PC-9 (cell line): Measurements from ENCODE around the gene MET. TPM values are rescaled to one million over a fixed set of nuclear protein-coding genes. Genes with fewer than 3 reads are reported as not detected.
A peak's percentile ranks its signal among the peaks of the same experiment; 100 is the strongest.

Source experiments
- BruUV-seq: library from RNA; stranded (reverse); fragments of 400-500 nt; replicated peaks from 2 replicates; lab custom pipeline; 2021; lab: Mats Ljungman, UMichigan
- CTCF ChIA-PET: fragments of 300-600 bp; sonication (Branson Sonifier 250); formaldehyde crosslinking; loops from one replicate; lab custom pipeline; 2022; ENCODE audit warnings: antibody characterized with exemption; lab: Charles Lee
- POLR2A ChIA-PET: fragments of 300-600 bp; sonication (Branson Sonifier 250); formaldehyde crosslinking; loops from one replicate; lab custom pipeline; 2022; ENCODE audit warnings: antibody characterized with exemption; ENCODE audit not compliant: unreplicated experiment; lab: Charles Lee
- DNase-seq, 2 experiments: peaks; one replicate each; pipeline versions ENCODE4 v3.0.0 to v3.0.0-alpha.2; 2015 to 2022; ENCODE audit warnings: mixed read lengths in 1 of 2
- H2AFZ ChIP-seq: fragments of 200-600 bp; sonication (generic); 2 replicates; pipeline ENCODE4 v1.8.1; 2017; ENCODE audit warnings: antibody characterized with exemption
- H3F3A ChIP-seq: fragments of 200-600 bp; sonication (generic); 2 replicates; pipeline ENCODE4 v1.8.1; 2017; ENCODE audit warnings: antibody characterized with exemption, mild to moderate bottlenecking, low read depth; ENCODE audit not compliant: insufficient read depth
- H3K27ac ChIP-seq: fragments of 200-600 bp; sonication (generic); 2 replicates; pipeline ENCODE4 v1.6.1; 2016; ENCODE audit warnings: mixed run types
- H3K27me3 ChIP-seq: fragments of 200-600 bp; sonication (generic); 2 replicates; pipeline ENCODE4 v1.6.1; 2016; ENCODE audit warnings: low read depth, mixed run types; ENCODE audit not compliant: insufficient read depth
- H3K36me3 ChIP-seq: fragments of 200-600 bp; sonication (generic); 2 replicates; pipeline ENCODE4 v1.6.1; 2016; ENCODE audit warnings: low read depth, mixed run types
- H3K4me1 ChIP-seq: fragments of 200-600 bp; sonication (generic); replicated peaks from 2 replicates; pipeline ENCODE4 v1.6.1; 2016; ENCODE audit warnings: mixed run types; ENCODE audit not compliant: insufficient read depth
- H3K4me2 ChIP-seq: fragments of 200-600 bp; sonication (generic); 2 replicates; pipeline ENCODE4 v1.6.1; 2017; ENCODE audit warnings: mixed run types
- H3K4me3 ChIP-seq: fragments of 200-600 bp; sonication (generic); 2 replicates; pipeline ENCODE4 v1.6.1; 2016; ENCODE audit warnings: mixed run types
- H3K79me2 ChIP-seq: fragments of 200-600 bp; sonication (generic); 2 replicates; pipeline ENCODE4 v1.6.1; 2017; ENCODE audit warnings: low read depth, mixed run types
- H3K9me2 ChIP-seq: fragments of 200-600 bp; sonication (generic); 2 replicates; pipeline ENCODE4 v1.8.1; 2017; ENCODE audit warnings: mild to moderate bottlenecking; ENCODE audit not compliant: insufficient read depth
- H3K9me3 ChIP-seq: fragments of 200-600 bp; sonication (generic); 2 replicates; pipeline ENCODE4 v1.8.1; 2016; ENCODE audit warnings: low read depth; ENCODE audit not compliant: insufficient read depth
- H4K20me1 ChIP-seq: fragments of 200-600 bp; sonication (generic); 2 replicates; pipeline ENCODE4 v1.8.1; 2017; ENCODE audit not compliant: insufficient read depth
- CTCF ChIP-seq: fragments of 200-600 bp; sonication (generic); conservative IDR thresholded peaks from 2 replicates; pipeline ENCODE4 v1.6.1; 2017; ENCODE audit warnings: mixed run types, antibody characterized with exemption, mild to moderate bottlenecking, moderate library complexity
- EZH2 ChIP-seq: fragments of 200-600 bp; sonication (generic); IDR thresholded peaks from 2 replicates; pipeline ENCODE4 v1.8.0; 2017; ENCODE audit warnings: antibody characterized with exemption, low read depth
- intact Hi-C: fragments of 100-400 bp; cut with micrococcal nuclease; formaldehyde crosslinking; loops from one replicate; pipeline ENCODE4 v1.10.0; 2022; ENCODE audit not compliant: unreplicated experiment
- total RNA-seq: library from RNA; stranded (reverse); gene quantifications from 2 replicates; pipeline ENCODE4 v1.2.3, GENCODE V29; 2021

The MET gene
- total RNA-seq, 1 experiment from 2014 or later, result 287 TPM

DNA sequence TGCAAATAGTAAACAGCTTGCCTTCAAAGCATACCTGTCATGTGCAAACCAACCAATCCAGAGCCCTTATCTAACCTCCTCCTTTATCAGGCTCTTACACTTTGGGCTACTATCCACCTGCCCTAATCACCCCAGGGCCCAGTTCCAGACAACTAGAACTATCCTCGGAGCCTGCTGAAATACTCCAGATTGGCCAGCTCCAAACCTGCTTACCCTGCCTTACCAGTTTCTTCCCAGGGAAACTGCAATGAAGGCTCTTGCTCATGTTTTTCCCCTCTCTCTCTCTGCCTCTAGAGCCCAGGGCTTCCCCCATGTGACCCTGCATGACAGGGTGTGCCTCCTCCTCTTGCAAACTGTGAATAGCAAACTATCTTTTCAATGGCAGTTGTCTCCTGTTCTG is 109.0 kb downstream of the MET start:
- BruUV-seq, result no TSS peak
- intact Hi-C loops, result loop anchor here (1.0 to 5.0 kb wide), 4 partner anchors 79 to 109 kb away; partner anchors contain the start of gene MET
- H3K4me2 ChIP-seq, result peak overlapping the region; percentile 43
- H3K27ac ChIP-seq, result peak overlapping the region; percentile 85
- no peaks in the 10 kb centered on the region for H3K79me2 ChIP-seq
- TF ChIP-seq EZH2, result no peak
- no peak for TF ChIP-seq CTCF
- peaks cover 77% of the 10 kb centered on the region for H3F3A ChIP-seq
- no peaks in the 10 kb centered on the region for H3K9me2 ChIP-seq
- peak; percentile 89 to 98 for DNase-seq
- peaks cover 32% of the 10 kb centered on the region; the same call in 1 of the 2 replicates for H3K36me3 ChIP-seq
- ChIA-PET CTCF (no interaction called here), POLR2A (interaction anchor here (0.5 to 0.7 kb wide), 4 partner anchors 10 to 358 kb away, joined by 3 to 4 read pairs (median 3); no protein-coding TSS in a partner anchor)
- H4K20me1 ChIP-seq, result no peaks in the 10 kb centered on the region
- H3K4me3 ChIP-seq, result no peak overlapping the region
- peaks cover 97% of the 10 kb centered on the region for H3K4me1 ChIP-seq
- 0 out of 2 replicates have a peak, but pooled peaks cover 3% of the 10 kb centered on the region for H3K9me3 ChIP-seq
- H3K27me3 ChIP-seq, result no peaks in the 10 kb centered on the region
- no peak overlapping the region for H2AFZ ChIP-seq

DNA sequence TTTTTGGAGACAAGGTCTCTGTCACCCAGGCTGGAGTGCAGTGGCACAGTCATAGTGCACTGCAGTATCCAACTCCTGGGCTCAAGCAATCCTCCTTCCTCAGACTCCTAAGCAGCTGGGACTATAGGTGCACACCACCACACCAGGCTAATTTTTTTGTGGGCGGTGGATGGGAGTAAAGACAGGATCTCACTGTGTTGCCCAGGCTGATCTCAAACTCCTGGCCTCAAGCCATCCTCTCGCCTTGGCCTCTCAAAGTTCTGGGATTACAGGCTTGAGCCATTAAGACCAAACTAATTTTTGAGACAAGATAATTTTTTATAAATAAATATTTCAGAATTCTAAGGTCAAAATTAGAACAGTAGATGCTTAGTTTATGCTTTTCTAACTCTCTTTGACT is 109.6 kb downstream of the MET start:
- peak overlapping the region; percentile 43 for H3K4me2 ChIP-seq
- no peaks in the 10 kb centered on the region for H4K20me1 ChIP-seq
- no peak overlapping the region for H3K4me3 ChIP-seq
- no peaks in the 10 kb centered on the region for H3K9me2 ChIP-seq
- intact Hi-C loops, result loop anchor here (1.0 to 5.0 kb wide), 3 partner anchors 79 to 109 kb away; partner anchors contain the start of gene MET
- no peaks in the 10 kb centered on the region for H3K79me2 ChIP-seq
- 0 out of 2 replicates have a peak, but pooled peaks cover 3% of the 10 kb centered on the region for H3K9me3 ChIP-seq
- H3F3A ChIP-seq, result peaks cover 70% of the 10 kb centered on the region
- no peak for DNase-seq
- H3K27me3 ChIP-seq, result no peaks in the 10 kb centered on the region
- CTCF ChIA-PET, result no interaction called here
- H3K27ac ChIP-seq, result peak overlapping the region; percentile 85
- H2AFZ ChIP-seq, result no peak overlapping the region
- peaks cover 94% of the 10 kb centered on the region for H3K4me1 ChIP-seq
- BruUV-seq, result no TSS peak
- TF ChIP-seq CTCF (no peak), EZH2 (no peak)
- H3K36me3 ChIP-seq, result peaks cover 35% of the 10 kb centered on the region; the same call in 1 of the 2 replicates
- POLR2A ChIA-PET, result interaction anchor here (0.5 kb wide), 1 partner anchor 255 kb away, joined by 3 read pairs; no protein-coding TSS in a partner anchor

DNA sequence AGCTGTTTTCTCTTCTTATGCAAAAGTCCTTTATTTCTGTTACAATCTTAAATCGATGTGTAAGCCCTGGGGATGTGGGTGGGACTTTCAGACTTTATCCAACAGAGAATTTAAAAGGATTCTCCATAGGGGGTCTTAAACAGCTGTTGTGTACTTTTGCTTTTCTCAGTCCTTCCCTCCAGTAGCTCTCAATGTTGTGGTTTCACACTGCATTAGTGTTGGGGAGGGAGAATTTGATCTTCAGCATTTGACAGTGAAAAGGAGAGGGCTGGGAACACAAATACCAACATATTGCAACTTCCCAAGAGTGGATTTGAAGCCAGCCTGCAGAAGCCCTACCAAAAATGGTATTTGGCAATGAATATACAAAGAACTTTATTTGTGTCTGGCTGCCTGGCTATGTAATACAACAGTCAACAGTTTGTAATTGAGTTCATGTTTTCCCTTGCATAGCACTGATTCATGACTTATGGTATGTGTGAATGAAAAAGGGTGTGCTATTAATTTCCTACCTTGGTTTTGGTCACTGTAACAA is 110.2 kb downstream of the MET start:
- Histone ChIP-seq H2AFZ (no peak overlapping the region), H3K4me1 (peaks cover 88% of the 10 kb centered on the region), H3F3A (peaks cover 64% of the 10 kb centered on the region), H3K79me2 (no peaks in the 10 kb centered on the region), H3K36me3 (peaks cover 35% of the 10 kb centered on the region; the same call in 1 of the 2 replicates), H3K9me3 (0 out of 2 replicates have a peak, but pooled peaks cover 3% of the 10 kb centered on the region), H3K4me2 (peak overlapping the region; percentile 43), H3K27me3 (no peaks in the 10 kb centered on the region), H3K27ac (peak overlapping the region; percentile 85), H4K20me1 (no peaks in the 10 kb centered on the region), H3K4me3 (no peak overlapping the region), H3K9me2 (no peaks in the 10 kb centered on the region)
- DNase-seq, result peak in 1 of 2 experiments; percentile 90
- ChIA-PET POLR2A (interaction anchor here (0.5 kb wide), 1 partner anchor 256 kb away, joined by 3 read pairs; no protein-coding TSS in a partner anchor), CTCF (interaction anchor here (0.5 kb wide), 2 partner anchors 21 to 94 kb away, joined by 3 to 4 read pairs; no protein-coding TSS in a partner anchor)
- TF ChIP-seq EZH2 (no peak), CTCF (no peak)
- BruUV-seq, result no TSS peak
- intact Hi-C loops, result loop anchor here (5.0 kb wide), 1 partner anchor 80 kb away; no protein-coding TSS in a partner anchor
